Measurements from ENCODE around the gene SEC31B. TPM values are rescaled to one million over a fixed set of nuclear protein-coding genes. Genes with fewer than 3 reads are reported as not detected.

Gene SEC31B
- total and polyA plus RNA-seq, 2 experiments from 2014 or later = 2.9 to 6.7 TPM

GRCh38 chr10:100498059-100498458 lies 21.6 kb downstream of the SEC31B start:
- no peak overlapping the region for H3K27ac ChIP-seq (ENCODE audit: low read depth)
- H4K20me1 ChIP-seq (replicated peaks; ENCODE audit: insufficient read depth) = no peaks in the 10 kb centered on the region
- Mint-ChIP-seq H3K27me3 (ENCODE audit: insufficient read depth, low read depth, poor library complexity) (peaks cover 12% of the 10 kb centered on the region), H3K4me3 (no peak overlapping the region), H3K4me1 (no peaks in the 10 kb centered on the region), H3K36me3 (ENCODE audit: low read depth) (no peaks in the 10 kb centered on the region; the same call in 2 of the 3 replicates), H3K27ac (no peak overlapping the region), H3K9me3 (no peaks in the 10 kb centered on the region)
- H3K79me2 ChIP-seq (replicated peaks; ENCODE audit: insufficient read depth) = no peaks in the 10 kb centered on the region
- no peaks in the 10 kb centered on the region for H3F3A ChIP-seq (replicated peaks; ENCODE audit: low read depth)
- no peaks in the 10 kb centered on the region for H3K9me2 ChIP-seq (ENCODE audit: insufficient read depth)
- ATAC-seq (no peak), DNase-seq (ENCODE audit: low spot score) (no peak)
- no peak overlapping the region for H3K4me3 ChIP-seq
- no peaks in the 10 kb centered on the region; the same call in 1 of the 2 replicates for H3K36me3 ChIP-seq (ENCODE audit: insufficient read depth)
- H3K27me3 ChIP-seq (ENCODE audit: insufficient read depth) = no peaks in the 10 kb centered on the region
- no peak overlapping the region for H3K4me2 ChIP-seq
- H2AFZ ChIP-seq = no peak overlapping the region
- no peaks in the 10 kb centered on the region for H3K4me1 ChIP-seq (ENCODE audit: insufficient read depth)
- TF ChIP-seq, protein P1, sequence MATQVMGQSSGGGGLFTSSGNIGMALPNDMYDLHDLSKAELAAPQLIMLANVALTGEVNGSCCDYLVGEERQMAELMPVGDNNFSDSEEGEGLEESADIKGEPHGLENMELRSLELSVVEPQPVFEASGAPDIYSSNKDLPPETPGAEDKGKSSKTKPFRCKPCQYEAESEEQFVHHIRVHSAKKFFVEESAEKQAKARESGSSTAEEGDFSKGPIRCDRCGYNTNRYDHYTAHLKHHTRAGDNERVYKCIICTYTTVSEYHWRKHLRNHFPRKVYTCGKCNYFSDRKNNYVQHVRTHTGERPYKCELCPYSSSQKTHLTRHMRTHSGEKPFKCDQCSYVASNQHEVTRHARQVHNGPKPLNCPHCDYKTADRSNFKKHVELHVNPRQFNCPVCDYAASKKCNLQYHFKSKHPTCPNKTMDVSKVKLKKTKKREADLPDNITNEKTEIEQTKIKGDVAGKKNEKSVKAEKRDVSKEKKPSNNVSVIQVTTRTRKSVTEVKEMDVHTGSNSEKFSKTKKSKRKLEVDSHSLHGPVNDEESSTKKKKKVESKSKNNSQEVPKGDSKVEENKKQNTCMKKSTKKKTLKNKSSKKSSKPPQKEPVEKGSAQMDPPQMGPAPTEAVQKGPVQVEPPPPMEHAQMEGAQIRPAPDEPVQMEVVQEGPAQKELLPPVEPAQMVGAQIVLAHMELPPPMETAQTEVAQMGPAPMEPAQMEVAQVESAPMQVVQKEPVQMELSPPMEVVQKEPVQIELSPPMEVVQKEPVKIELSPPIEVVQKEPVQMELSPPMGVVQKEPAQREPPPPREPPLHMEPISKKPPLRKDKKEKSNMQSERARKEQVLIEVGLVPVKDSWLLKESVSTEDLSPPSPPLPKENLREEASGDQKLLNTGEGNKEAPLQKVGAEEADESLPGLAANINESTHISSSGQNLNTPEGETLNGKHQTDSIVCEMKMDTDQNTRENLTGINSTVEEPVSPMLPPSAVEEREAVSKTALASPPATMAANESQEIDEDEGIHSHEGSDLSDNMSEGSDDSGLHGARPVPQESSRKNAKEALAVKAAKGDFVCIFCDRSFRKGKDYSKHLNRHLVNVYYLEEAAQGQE (IDR thresholded peaks at IDR 0.05; ENCODE audit: unreplicated experiment) = no peak
- TF ChIP-seq ZNF114 (CRISPR knock-in tag; IDR thresholded peaks at IDR 0.05) (no peak), POLR2AphosphoS5 (IDR thresholded peaks at IDR 0.05; ENCODE audit: low read depth) (no peak), CTCF (conservative IDR thresholded peaks at IDR 0.05; ENCODE audit: low read depth in 2 of 2) (no peak), CREB1 (CRISPR knock-in tag; IDR thresholded peaks at IDR 0.05; ENCODE audit: low read depth) (no peak)

DNA sequence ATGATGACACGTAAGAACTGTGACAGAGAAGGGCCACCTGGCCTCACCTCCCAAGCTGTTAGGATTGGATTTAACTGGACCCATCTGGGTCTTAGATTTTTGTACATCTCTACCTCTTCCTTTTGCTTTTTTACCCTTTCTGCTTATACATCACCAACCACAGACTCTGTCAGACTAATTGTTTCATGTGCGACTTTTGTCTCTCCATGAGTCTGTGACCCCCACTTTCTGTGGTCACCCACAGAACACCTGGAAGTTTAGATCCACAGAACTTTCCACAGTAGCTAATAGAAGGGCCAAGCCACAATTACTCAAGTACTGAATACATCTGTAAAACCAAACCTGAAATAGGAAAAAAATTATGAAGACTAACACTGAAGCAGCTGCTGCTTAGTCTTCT lies 23.1 kb downstream of the SEC31B start:
- Mint-ChIP-seq H3K4me1 (no peaks in the 10 kb centered on the region), H3K27ac (no peak overlapping the region), H3K36me3 (ENCODE audit: low read depth) (no peaks in the 10 kb centered on the region; the same call in 2 of the 3 replicates), H3K4me3 (no peak overlapping the region), H3K27me3 (ENCODE audit: insufficient read depth, low read depth, poor library complexity) (peaks cover 15% of the 10 kb centered on the region), H3K9me3 (no peaks in the 10 kb centered on the region)
- Histone ChIP-seq H3K4me1 (ENCODE audit: insufficient read depth) (no peaks in the 10 kb centered on the region), H3F3A (replicated peaks; ENCODE audit: low read depth) (no peaks in the 10 kb centered on the region), H3K4me2 (no peak overlapping the region), H3K36me3 (ENCODE audit: insufficient read depth) (no peaks in the 10 kb centered on the region; the same call in 1 of the 2 replicates), H4K20me1 (replicated peaks; ENCODE audit: insufficient read depth) (no peaks in the 10 kb centered on the region), H3K27me3 (ENCODE audit: insufficient read depth) (no peaks in the 10 kb centered on the region), H3K9me2 (ENCODE audit: insufficient read depth) (no peaks in the 10 kb centered on the region), H3K79me2 (replicated peaks; ENCODE audit: insufficient read depth) (no peaks in the 10 kb centered on the region), H3K4me3 (no peak overlapping the region), H3K27ac (ENCODE audit: low read depth) (no peak overlapping the region), H2AFZ (no peak overlapping the region)
- DNase-seq (ENCODE audit: low spot score) (no peak), ATAC-seq (no peak)
- TF ChIP-seq POLR2AphosphoS5 (IDR thresholded peaks at IDR 0.05; ENCODE audit: low read depth) (no peak), CREB1 (CRISPR knock-in tag; IDR thresholded peaks at IDR 0.05; ENCODE audit: low read depth) (no peak), CTCF (conservative IDR thresholded peaks at IDR 0.05; ENCODE audit: low read depth in 2 of 2) (no peak), ZNF462 (CRISPR knock-in tag; IDR thresholded peaks at IDR 0.05) (no peak), ZNF331 (CRISPR knock-in tag; IDR thresholded peaks at IDR 0.05; ENCODE audit: low read depth) (no peak)
